K562 (cell line): ENCODE data around the gene AMN1. TPM values are rescaled to one million over a fixed set of nuclear protein-coding genes. Genes with fewer than 3 reads are reported as not detected.

Experiments used
- BMI1 ChIP-seq: fragments of 150-350 bp; IDR thresholded peaks from 2 replicates; pipeline ENCODE4 v1.6.1; 2014; ENCODE audit warnings: low read length
- CBFB ChIP-seq: sonication (generic); formaldehyde crosslinking; IDR thresholded peaks from 2 replicates; pipeline ENCODE4 v1.4.0; 2020; ENCODE audit warnings: mild to moderate bottlenecking, missing genetic modification reagents
- CHD2 ChIP-seq: IDR thresholded peaks from 2 replicates; pipeline ENCODE4 v1.6.1; 2011; ENCODE audit warnings: low read depth, low read length
- CLOCK ChIP-seq: fragments of 250-450 bp; sonication (Bioruptor Pico); IDR thresholded peaks from 2 replicates; pipeline ENCODE4 v1.4.0; 2020; ENCODE audit warnings: mild to moderate bottlenecking, moderate library complexity, borderline replicate concordance
- CUX1 ChIP-seq: fragments of 200-800 bp; sonication (Bioruptor generic); IDR thresholded peaks from 2 replicates; pipeline ENCODE4 v1.6.1; 2016; ENCODE audit warnings: missing genetic modification characterization, missing compliant biosample characterization
- FOXK2 ChIP-seq, 2 experiments: fragments of 450-650 bp; IDR thresholded peaks in 1 of 2; conservative IDR thresholded peaks in 1 of 2; 2 replicates each; pipeline ENCODE4 v1.6.1; 2016; ENCODE audit warnings: low read depth in 2 of 2, mild to moderate bottlenecking in 1 of 2
- GABPA ChIP-seq: fragments of 200-800 bp; sonication (Bioruptor generic); conservative IDR thresholded peaks from 2 replicates; pipeline ENCODE4 v1.6.1; 2016; ENCODE audit warnings: low read depth, missing genetic modification characterization, missing compliant biosample characterization
- HDAC8 ChIP-seq: fragments of 450-650 bp; IDR thresholded peaks from 2 replicates; pipeline ENCODE4 v1.6.1; 2016; ENCODE audit warnings: mild to moderate bottlenecking, missing genetic modification characterization, moderate library complexity, missing compliant biosample characterization
- NBN ChIP-seq: fragments of 450-650 bp; IDR thresholded peaks from 2 replicates; pipeline ENCODE4 v1.6.1; 2016; ENCODE audit warnings: low read depth, mild to moderate bottlenecking
- NCOR1 ChIP-seq: fragments of 450-650 bp; IDR thresholded peaks from 2 replicates; pipeline ENCODE4 v1.6.1; 2016; ENCODE audit warnings: mild to moderate bottlenecking, moderate library complexity
- NEUROD1 ChIP-seq: fragments of 150-350 bp; IDR thresholded peaks from 2 replicates; pipeline ENCODE4 v1.6.1; 2014; ENCODE audit warnings: borderline replicate concordance, low read length, low read depth; ENCODE audit not compliant: partially characterized antibody
- PHTF2 ChIP-seq: fragments of 250-450 bp; sonication (Bioruptor Pico); IDR thresholded peaks from 2 replicates; pipeline ENCODE4 v1.5.0; 2021; ENCODE audit warnings: mild to moderate bottlenecking
- SAP30 ChIP-seq: fragments of 200-600 bp; sonication (generic); IDR thresholded peaks from 2 replicates; pipeline ENCODE4 v1.6.1; 2012; ENCODE audit warnings: borderline replicate concordance, low read depth, mild to moderate bottlenecking, moderate library complexity, low read length, control low read depth, inconsistent platforms; ENCODE audit not compliant: insufficient read depth, poor library complexity, severe bottlenecking
- SIX5 ChIP-seq, 2 experiments: IDR thresholded peaks; 2 replicates each; pipeline ENCODE4 v1.6.1; 2011; ENCODE audit warnings: low read length in 2 of 2, borderline replicate concordance in 1 of 2, low read depth in 1 of 2, mild to moderate bottlenecking in 1 of 2, moderate library complexity in 1 of 2; ENCODE audit not compliant: insufficient read depth in 1 of 2
- SNIP1 ChIP-seq: fragments of 450-650 bp; IDR thresholded peaks from 2 replicates; pipeline ENCODE4 v1.7.1; 2017; ENCODE audit warnings: low read depth, mild to moderate bottlenecking
- TBL1XR1 ChIP-seq, 2 experiments: IDR thresholded peaks; 2 replicates each; pipeline ENCODE4 v1.6.1; 2012; ENCODE audit warnings: improper control_type of control experiment in 2 of 2, low read length in 2 of 2, mild to moderate bottlenecking in 1 of 2
- ZBTB9 ChIP-seq: fragments of 450-650 bp; formaldehyde crosslinking; IDR thresholded peaks from 2 replicates; pipeline ENCODE4 v1.4.0; 2020; ENCODE audit warnings: mild to moderate bottlenecking, moderate library complexity
- ZNF507 ChIP-seq: conservative IDR thresholded peaks from 2 replicates; pipeline ENCODE4 v1.6.1; 2017; ENCODE audit warnings: missing genetic modification characterization, missing compliant biosample characterization
- ZSCAN29 ChIP-seq: fragments of 450-650 bp; IDR thresholded peaks from 2 replicates; pipeline ENCODE4 v1.6.1; 2017
- polyA plus RNA-seq, 8 experiments: library from polyadenylated mRNA; depleted of rRNA in 4 of 8; stranded (reverse) in 5 of 8; unstranded in 3 of 8; fragments of >200 nt; fragmentation: Nextera tagmentation in 2 of 8; fragmentation: Illumina TruSeq in 1 of 8; extraction: Ambion mirVana in 2 of 8; extraction: Trizol in 1 of 8; gene quantifications; 2 replicates each; pipeline versions ENCODE4 v1.2.1 to v1.2.3, GENCODE V29; 2011 to 2014; ENCODE audit warnings: inconsistent platforms in 1 of 8, missing spikeins in 1 of 8
- total RNA-seq, 7 experiments: library from RNA; depleted of rRNA in 6 of 7; stranded (reverse); fragments of >200 nt in 6 of 7; fragmentation: Illumina TruSeq in 2 of 7; extraction: Trizol in 2 of 7; gene quantifications; 2 replicates each; pipeline versions ENCODE4 v1.2.1 to v1.2.3, GENCODE V29; 2011 to 2021; ENCODE audit warnings: low replicate concordance in 1 of 7

The AMN1 gene
- total and polyA plus RNA-seq, 9 of the 15 experiments (the other 6 are each of a cell fraction or from before 2014, with no cell fraction given) = 5.2 to 27.6 (median 13.0) TPM

GRCh38 chr12:31728917-31729640 lies at the start of gene AMN1 (continued):
- TF ChIP-seq ZBTB9 (CRISPR knock-in tag) (no peak), NBN (peak; percentile 100), GABPA (tag) (peak; percentile 60), CLOCK (no peak), HDAC8 (tag) (no peak), PHTF2 (peak; percentile 27; the same call in 1 of the 2 replicates), CBFB (CRISPR knock-in tag) (no peak), SNIP1 (no peak), NCOR1 (peak; percentile 29; the same call in 1 of the 2 replicates), CHD2 (peak; percentile 44; the same call in 1 of the 2 replicates), TBL1XR1 (IDR thresholded peaks at IDR 0.05; ENCODE audit: low read length in 2 of 2) (no peak; a peak in 1 of 4 replicates), ZNF507 (tag) (no peak), CUX1 (CRISPR knock-in tag) (no peak), NEUROD1 (peak; percentile 73), SAP30 (peak; percentile 5), ZSCAN29 (peak; percentile 83), SIX5 (IDR thresholded peaks at IDR 0.05; ENCODE audit: borderline replicate concordance in 1 of 2, insufficient read depth in 1 of 2, low read depth in 1 of 2, low read length in 2 of 2) (peak; percentile 72 to 73), FOXK2 (conservative IDR thresholded peaks at IDR 0.05 in 1 of 2, IDR thresholded peaks at IDR 0.05 in 1 of 2; ENCODE audit: low read depth in 2 of 2) (peak in 1 of 2 experiments; percentile 60; a peak in 1 of 4 replicates), BMI1 (no peak)
